Measurements from ENCODE around the gene TRAF6. TPM values are rescaled to one million over a fixed set of nuclear protein-coding genes. Genes with fewer than 3 reads are reported as not detected.

TRAF6 gene
- total and polyA plus RNA-seq, 2 donors (not counting 1 experiment from before 2014, with no cell fraction given): 10.1 to 22.4 TPM

DNA sequence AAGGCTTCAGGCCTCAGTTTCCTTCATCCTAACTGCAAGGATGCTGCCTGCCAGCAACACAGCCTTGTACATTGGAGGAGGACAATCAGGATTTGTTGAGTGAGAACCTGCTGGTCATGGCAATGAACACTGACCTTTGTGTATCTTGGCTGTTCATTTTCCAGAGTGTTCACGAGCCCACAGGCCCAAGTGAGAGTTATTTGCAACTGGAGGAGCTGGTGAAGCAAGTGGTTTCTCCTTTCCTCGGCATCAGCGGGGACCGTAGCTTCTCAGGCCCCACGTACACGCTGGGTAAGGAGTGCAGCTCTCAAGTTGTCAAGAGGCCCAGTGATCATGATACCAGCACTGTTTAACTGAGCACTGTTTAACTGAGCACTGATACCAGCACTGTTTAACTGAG, 59.0 kb downstream of the TRAF6 start:
- intact Hi-C loops (cut with micrococcal nuclease): no loop called here
- peaks cover 23% of the 10 kb centered on the region for H3K4me1 Mint-ChIP-seq
- CTCF ChIA-PET: interaction anchor here (0.6 kb wide), 1 partner anchor 1471 kb away, joined by 4 read pairs; no protein-coding TSS in a partner anchor
- Histone ChIP-seq H3K27me3 (replicated peaks in 1 of 4; ENCODE audit: control extremely low read depth in 1 of 4, control insufficient read depth in 3 of 4, insufficient read depth in 4 of 4, low read length in 3 of 4) (no peaks in the 10 kb centered on the region), H3K4me2 (replicated peaks; ENCODE audit: low read depth, low read length, poor library complexity, severe bottlenecking) (no peak overlapping the region), H3K79me2 (ENCODE audit: control insufficient read depth, insufficient read depth, low read length) (no peaks in the 10 kb centered on the region), H3K9ac (ENCODE audit: low read length) (no peak overlapping the region), H2AFZ (ENCODE audit: insufficient read depth, low read depth, low read length, poor library complexity, severe bottlenecking) (no peak overlapping the region), H3K9me3 (ENCODE audit: control extremely low read depth in 1 of 3, control insufficient read depth in 2 of 3, insufficient read depth in 1 of 3, low read length in 2 of 3) (no peaks in the 10 kb centered on the region), H3K4me3 (ENCODE audit: control extremely low read depth in 1 of 5, extremely low read depth in 1 of 5, insufficient read depth in 1 of 5, low read depth in 2 of 5, low read length in 4 of 5) (no peak overlapping the region), H3K27ac (ENCODE audit: low read length in 2 of 2) (no peak overlapping the region), H3K4me1 (ENCODE audit: control insufficient read depth in 2 of 2, insufficient read depth in 2 of 2, low read length in 2 of 2) (peaks cover 20 to 27% of the 10 kb centered on the region in 2 donors), H4K20me1 (ENCODE audit: control insufficient read depth, insufficient read depth, low read length, poor library complexity, severe bottlenecking) (no peaks in the 10 kb centered on the region), H3K36me3 (replicated peaks in 1 of 2; ENCODE audit: control extremely low read depth in 1 of 2, control insufficient read depth in 1 of 2, extremely low read depth in 1 of 2, insufficient read depth in 2 of 2, low read length in 1 of 2) (no peaks in the 10 kb centered on the region)
- POLR2A ChIA-PET: no interaction called here
- TF ChIP-seq EZH2 (IDR thresholded peaks at IDR 0.05; ENCODE audit: borderline replicate concordance, insufficient read depth, low read depth, low read length, poor library complexity, severe bottlenecking): no peak
- TF ChIP-seq CTCF (IDR thresholded peaks at IDR 0.05): no peak
- no peak overlapping the region for H3K27ac Mint-ChIP-seq
- DNase-seq: no peak
- no peak for ATAC-seq (ENCODE audit: low read depth)
- no peaks in the 10 kb centered on the region for H3K27me3 Mint-ChIP-seq
- H3K9me3 Mint-ChIP-seq (ENCODE audit: insufficient read depth): no peaks in the 10 kb centered on the region
- no peak overlapping the region for H3K4me3 Mint-ChIP-seq
- 90% methylated on average over 6 of the region's 6 CpGs for WGBS (ENCODE audit: insufficient coverage)

DNA sequence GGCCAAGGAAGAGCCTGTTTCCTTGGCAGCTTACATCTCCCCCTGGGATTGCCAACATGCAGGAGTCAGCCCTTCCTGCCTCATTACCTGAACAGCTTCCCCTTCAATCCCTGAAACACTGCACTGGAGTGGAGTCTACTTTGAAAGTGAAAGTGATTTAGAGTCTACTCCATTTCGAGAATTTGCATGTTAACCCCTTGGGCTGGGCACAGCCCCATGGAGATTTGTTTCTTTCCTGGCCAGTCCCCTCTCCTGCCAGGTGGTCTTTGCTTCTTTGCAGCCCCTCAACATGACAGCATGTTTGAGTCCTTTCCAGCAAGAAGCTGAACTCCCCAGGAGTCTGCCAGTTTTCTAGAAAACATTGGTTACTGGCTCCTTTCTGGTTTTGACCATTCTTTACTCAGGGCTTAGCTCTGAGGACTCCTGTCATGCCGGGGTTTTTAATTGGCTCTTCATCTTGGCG, 59.9 kb downstream of the TRAF6 start:
- POLR2A ChIA-PET: no interaction called here
- ATAC-seq (ENCODE audit: low read depth) (peak; percentile 64), DNase-seq (peak; percentile 43)
- Histone ChIP-seq H3K27ac (ENCODE audit: low read length in 2 of 2) (peak overlapping the region in 1 of 2 donors; percentile 38), H3K36me3 (replicated peaks in 1 of 2; ENCODE audit: control extremely low read depth in 1 of 2, control insufficient read depth in 1 of 2, extremely low read depth in 1 of 2, insufficient read depth in 2 of 2, low read length in 1 of 2) (no peaks in the 10 kb centered on the region), H3K27me3 (replicated peaks in 1 of 4; ENCODE audit: control extremely low read depth in 1 of 4, control insufficient read depth in 3 of 4, insufficient read depth in 4 of 4, low read length in 3 of 4) (no peaks in the 10 kb centered on the region), H3K9me3 (ENCODE audit: control extremely low read depth in 1 of 3, control insufficient read depth in 2 of 3, insufficient read depth in 1 of 3, low read length in 2 of 3) (no peaks in the 10 kb centered on the region), H3K9ac (ENCODE audit: low read length) (peak overlapping the region; percentile 70), H3K4me1 (ENCODE audit: control insufficient read depth in 2 of 2, insufficient read depth in 2 of 2, low read length in 2 of 2) (peaks cover 20 to 27% of the 10 kb centered on the region in 2 donors), H3K79me2 (ENCODE audit: control insufficient read depth, insufficient read depth, low read length) (no peaks in the 10 kb centered on the region), H3K4me3 (ENCODE audit: control extremely low read depth in 1 of 5, extremely low read depth in 1 of 5, insufficient read depth in 1 of 5, low read depth in 2 of 5, low read length in 4 of 5) (peak overlapping the region in 4 of 5 experiments; percentile 1 to 65 (median 42)), H4K20me1 (ENCODE audit: control insufficient read depth, insufficient read depth, low read length, poor library complexity, severe bottlenecking) (no peaks in the 10 kb centered on the region), H3K4me2 (replicated peaks; ENCODE audit: low read depth, low read length, poor library complexity, severe bottlenecking) (peak overlapping the region; percentile 79), H2AFZ (ENCODE audit: insufficient read depth, low read depth, low read length, poor library complexity, severe bottlenecking) (peak overlapping the region; percentile 88)
- H3K4me3 Mint-ChIP-seq: peak overlapping the region; percentile 73
- CTCF ChIA-PET: interaction anchor here (0.6 to 1.4 kb wide), 9 partner anchors 29 to 1470 kb away, joined by 3 to 4 read pairs (median 3); partner anchors contain the start of gene TRAF6
- H3K27ac Mint-ChIP-seq: peak overlapping the region; percentile 16
- no peaks in the 10 kb centered on the region for H3K27me3 Mint-ChIP-seq
- H3K4me1 Mint-ChIP-seq: peaks cover 23% of the 10 kb centered on the region
- no peak for TF ChIP-seq CTCF (IDR thresholded peaks at IDR 0.05)
- TF ChIP-seq EZH2 (IDR thresholded peaks at IDR 0.05; ENCODE audit: borderline replicate concordance, insufficient read depth, low read depth, low read length, poor library complexity, severe bottlenecking): no peak
- 10% methylated on average over 2 of the region's 3 CpGs for WGBS (ENCODE audit: insufficient coverage)
- H3K9me3 Mint-ChIP-seq (ENCODE audit: insufficient read depth): no peaks in the 10 kb centered on the region
- intact Hi-C loops (cut with micrococcal nuclease): no loop called here

Data from B cell (primary cell).